KMS-11 (cell line): ENCODE measurements around the gene CEP128.

Source experiments
- H2AFZ ChIP-seq: fragments of 200-600 bp; sonication (generic); 2 replicates; pipeline ENCODE4 v1.6.1; 2016; ENCODE audit warnings: antibody characterized with exemption, mixed run types, low read depth
- H3K27ac ChIP-seq: fragments of 200-600 bp; sonication (generic); 2 replicates; pipeline ENCODE4 v1.6.1; 2016; ENCODE audit warnings: mild to moderate bottlenecking, mixed run types
- H3K27me3 ChIP-seq: fragments of 200-600 bp; sonication (generic); 2 replicates; pipeline ENCODE4 v1.6.1; 2017; ENCODE audit warnings: mild to moderate bottlenecking, low read depth, mixed run types, moderate library complexity; ENCODE audit not compliant: insufficient read depth
- H3K36me3 ChIP-seq: fragments of 200-600 bp; sonication (generic); 2 replicates; pipeline ENCODE4 v1.6.1; 2017; ENCODE audit warnings: mild to moderate bottlenecking, mixed run types; ENCODE audit not compliant: insufficient read depth
- H3K4me1 ChIP-seq: fragments of 200-600 bp; sonication (generic); 2 replicates; pipeline ENCODE4 v1.6.1; 2016; ENCODE audit warnings: mild to moderate bottlenecking, low read depth, mixed run types; ENCODE audit not compliant: poor library complexity, severe bottlenecking
- H3K4me2 ChIP-seq: fragments of 200-600 bp; sonication (generic); 2 replicates; pipeline ENCODE4 v1.7.0; 2016; ENCODE audit warnings: mild to moderate bottlenecking, mixed run types
- H3K4me3 ChIP-seq: fragments of 200-600 bp; sonication (generic); IDR thresholded peaks from 2 replicates; pipeline ENCODE4 v1.6.1; 2017; ENCODE audit warnings: low read depth, low read length, mixed read lengths; ENCODE audit not compliant: insufficient read depth
- H3K79me2 ChIP-seq: fragments of 200-600 bp; sonication (generic); 2 replicates; pipeline ENCODE4 v1.6.1; 2016; ENCODE audit warnings: low read depth, mixed run types; ENCODE audit not compliant: insufficient read depth
- H3K9ac ChIP-seq: fragments of 200-600 bp; sonication (generic); 2 replicates; pipeline ENCODE4 v1.6.1; 2016; ENCODE audit warnings: mild to moderate bottlenecking, mixed run types
- H4K20me1 ChIP-seq: fragments of 200-600 bp; sonication (generic); 2 replicates; pipeline ENCODE4 v1.6.1; 2016; ENCODE audit warnings: mild to moderate bottlenecking, mixed run types; ENCODE audit not compliant: insufficient read depth
- CTCF ChIP-seq: fragments of 200-600 bp; sonication (generic); conservative IDR thresholded peaks from 2 replicates; pipeline ENCODE4 v1.6.1; 2017; ENCODE audit warnings: low read depth, mild to moderate bottlenecking, antibody characterized with exemption, low read length, moderate library complexity, mixed read lengths

Gene CEP128

GRCh38 chr14:80465546-80466220 lies 475.9 kb downstream of the CEP128 start:
- no peak overlapping the region for H3K27ac ChIP-seq
- no peak for TF ChIP-seq CTCF
- H3K4me1 ChIP-seq, result no peaks in the 10 kb centered on the region
- H3K4me2 ChIP-seq, result no peak overlapping the region
- H3K36me3 ChIP-seq, result no peaks in the 10 kb centered on the region
- no peaks in the 10 kb centered on the region for H4K20me1 ChIP-seq
- no peak overlapping the region for H3K9ac ChIP-seq
- H3K79me2 ChIP-seq, result no peaks in the 10 kb centered on the region
- H2AFZ ChIP-seq, result no peak overlapping the region
- no peak overlapping the region for H3K4me3 ChIP-seq
- H3K27me3 ChIP-seq, result no peaks in the 10 kb centered on the region

GRCh38 chr14:80464531-80465149 lies 476.9 kb downstream of the CEP128 start:
- Histone ChIP-seq H3K79me2 (no peaks in the 10 kb centered on the region), H3K9ac (no peak overlapping the region), H3K27ac (no peak overlapping the region), H3K4me2 (no peak overlapping the region), H4K20me1 (no peaks in the 10 kb centered on the region), H3K4me3 (no peak overlapping the region), H3K27me3 (no peaks in the 10 kb centered on the region), H2AFZ (no peak overlapping the region), H3K36me3 (no peaks in the 10 kb centered on the region), H3K4me1 (no peaks in the 10 kb centered on the region)
- TF ChIP-seq CTCF, result no peak

- no peak overlapping the region for H3K4me2 ChIP-seq
- H3K4me3 ChIP-seq, result no peak overlapping the region
- no peak overlapping the region for H3K27ac ChIP-seq
- no peaks in the 10 kb centered on the region for H3K4me1 ChIP-seq
- no peaks in the 10 kb centered on the region for H3K36me3 ChIP-seq
- H3K27me3 ChIP-seq, result no peaks in the 10 kb centered on the region
- no peak overlapping the region for H3K9ac ChIP-seq
- TF ChIP-seq CTCF, result no peak
- H4K20me1 ChIP-seq, result no peaks in the 10 kb centered on the region
- H3K79me2 ChIP-seq, result no peaks in the 10 kb centered on the region
- H2AFZ ChIP-seq, result no peak overlapping the region
Measured at GRCh38 chr14:80456209-80456608, 485.3 kb downstream of the CEP128 start.

GRCh38 chr14:80455031-80455430 lies 486.5 kb downstream of the CEP128 start:
- Histone ChIP-seq H3K4me2 (no peak overlapping the region), H3K27me3 (no peaks in the 10 kb centered on the region), H3K79me2 (no peaks in the 10 kb centered on the region), H3K9ac (no peak overlapping the region), H3K36me3 (no peaks in the 10 kb centered on the region), H3K4me1 (no peaks in the 10 kb centered on the region), H3K27ac (no peak overlapping the region), H2AFZ (no peak overlapping the region), H3K4me3 (no peak overlapping the region), H4K20me1 (no peaks in the 10 kb centered on the region)
- no peak for TF ChIP-seq CTCF
